ENCODE data around the gene PARVB. TPM values are rescaled to one million over a fixed set of nuclear protein-coding genes. Genes with fewer than 3 reads are reported as not detected.

The PARVB gene
- total and polyA plus RNA-seq, 2 donors (not counting 3 experiments of a cell fraction or from before 2014, with no cell fraction given) = 155 to 162 TPM

GRCh38 chr22:44185237-44186120 lies 161.4 kb downstream of the PARVB start:
- H3K36me3 ChIP-seq (ENCODE audit: control insufficient read depth in 2 of 2, extremely low read depth in 1 of 2, insufficient read depth in 2 of 2, low read length in 2 of 2) = no peaks in the 10 kb centered on the region
- dilution Hi-C loops (cut with MboI; ENCODE audit: extremely low pct_ligation_motif_present, low sequenced_read_pairs) = no loop called here
- DNase-seq (ENCODE audit: low read depth, low spot score) = no peak
- H3K4me3 ChIP-seq (replicated peaks in 1 of 3; ENCODE audit: insufficient read depth in 1 of 3, low read depth in 1 of 3, low read length in 3 of 3) = no peak overlapping the region
- H4K20me1 ChIP-seq (replicated peaks; ENCODE audit: control insufficient read depth, extremely low read depth, insufficient read depth, low read length) = no peaks in the 10 kb centered on the region
- FAIRE-seq = no peak
- H3K4me1 ChIP-seq (ENCODE audit: control insufficient read depth, extremely low read depth, insufficient read depth, low read length) = no peaks in the 10 kb centered on the region
- intact Hi-C loops (cut with micrococcal nuclease) = no loop called here
- H3K9ac ChIP-seq (replicated peaks; ENCODE audit: extremely low read depth, insufficient read depth, low read length) = no peak overlapping the region
- BruUV-seq (replicated peaks) = no TSS peak
- no peak overlapping the region for H3K4me2 ChIP-seq (ENCODE audit: insufficient read depth, low read length)
- H3K79me2 ChIP-seq (ENCODE audit: control insufficient read depth, insufficient read depth, low read length) = no peaks in the 10 kb centered on the region
- CTCF ChIA-PET = interaction anchor here (1.3 kb wide), 1 partner anchor 141 kb away, joined by 4 read pairs; no protein-coding TSS in a partner anchor
- H3K27ac ChIP-seq (ENCODE audit: insufficient read depth, low read depth, low read length) = no peak overlapping the region
- H2AFZ ChIP-seq (ENCODE audit: low read depth, low read length) = no peak overlapping the region
- POLR2A ChIA-PET = no interaction called here
- H3K9me1 ChIP-seq (replicated peaks; ENCODE audit: control insufficient read depth, extremely low read depth, insufficient read depth, low read length) = no peaks in the 10 kb centered on the region
- TF ChIP-seq POLR2AphosphoS5 (IDR thresholded peaks at IDR 0.05; ENCODE audit: insufficient read depth, low read depth, low read length) (no peak), GATA2 (IDR thresholded peaks at IDR 0.05; ENCODE audit: insufficient read depth, insufficient read length, low read depth, low read length) (no peak), CTCF (IDR thresholded peaks at IDR 0.05; ENCODE audit: extremely low read depth in 1 of 2, insufficient read depth in 1 of 2, low read depth in 1 of 2, low read length in 2 of 2) (no peak), EZH2 (IDR thresholded peaks at IDR 0.05; ENCODE audit: borderline replicate concordance, low read depth, low read length, severe bottlenecking) (no peak), POLR2A (IDR thresholded peaks at IDR 0.05; ENCODE audit: low read depth, low read length) (no peak), JUN (IDR thresholded peaks at IDR 0.05; ENCODE audit: borderline replicate concordance, insufficient read depth, insufficient read length, low read depth) (no peak), MYC (IDR thresholded peaks at IDR 0.05; ENCODE audit: low read depth, low read length) (no peak), MAX (IDR thresholded peaks at IDR 0.05; ENCODE audit: insufficient read depth, insufficient read length) (no peak), FOS (IDR thresholded peaks at IDR 0.05; ENCODE audit: borderline replicate concordance, insufficient read depth, low read length) (no peak)
- no peaks in the 10 kb centered on the region for H3K9me3 ChIP-seq (replicated peaks; ENCODE audit: control insufficient read depth, insufficient read depth, low read length)
- peaks cover 2 to 6% of the 10 kb centered on the region in 2 experiments for H3K27me3 ChIP-seq (ENCODE audit: control insufficient read depth in 2 of 2, insufficient read depth in 2 of 2, low read length in 2 of 2)

All from endothelial cell of umbilical vein (primary cell).